Activated CD4-positive, alpha-beta memory T cell treated with anti-CD3 and anti-CD28 coated beads for 36 hours (primary cell): Measurements from ENCODE around the gene MEGF11. TPM values are rescaled to one million over a fixed set of nuclear protein-coding genes. Genes with fewer than 3 reads are reported as not detected.
A peak's percentile ranks its signal among the peaks of the same experiment; 100 is the strongest.
"Not testable (repeated sequence)": the region's sequence is repeated elsewhere in the genome, so short reads cannot be mapped to it uniquely, and the experiment has no call there.

Experiments used
- CTCF ChIA-PET: fragments of 350-600 bp; sonication (Branson Sonifier 250); formaldehyde crosslinking; loops from one replicate; lab custom pipeline; 2021; ENCODE audit warnings: antibody characterized with exemption, inconsistent platforms; lab: Charles Lee
- POLR2A ChIA-PET: fragments of 350-600 bp; sonication (Branson Sonifier 250); formaldehyde crosslinking; loops from one replicate; lab custom pipeline; 2021; ENCODE audit warnings: antibody characterized with exemption; lab: Charles Lee
- DNase-seq: peaks from one replicate; pipeline ENCODE4 v3.0.0-alpha.2; 2020
- H3K27ac Mint-ChIP-seq: one replicate; pipeline ENCODE4 v1.8.0; 2021; ENCODE audit warnings: mixed read lengths
- H3K27me3 Mint-ChIP-seq: one replicate; pipeline ENCODE4 v1.8.0; 2021; ENCODE audit warnings: mixed read lengths
- H3K36me3 Mint-ChIP-seq: one replicate; pipeline ENCODE4 v1.8.0; 2021; ENCODE audit warnings: mixed read lengths
- H3K4me1 Mint-ChIP-seq: one replicate; pipeline ENCODE4 v1.8.0; 2021; ENCODE audit warnings: low read depth, mixed read lengths
- H3K4me3 Mint-ChIP-seq: one replicate; pipeline ENCODE4 v1.8.0; 2021; ENCODE audit warnings: mild to moderate bottlenecking, mixed read lengths
- H3K9me3 Mint-ChIP-seq: one replicate; pipeline ENCODE4 v1.8.0; 2021; ENCODE audit warnings: mixed read lengths
- intact Hi-C: fragments of 100-400 bp; cut with micrococcal nuclease; formaldehyde crosslinking; loops from one replicate; pipeline ENCODE4 v1.15.1; 2023
- total RNA-seq, 2 experiments: library from RNA; stranded (reverse); gene quantifications; one replicate each; pipeline ENCODE4 v1.2.3, GENCODE V29; 2021

Gene MEGF11
- total RNA-seq, 2 experiments from 2014 or later: not detected

GRCh38 chr15:65869954-65870871 is 383.3 kb downstream of the MEGF11 start:
- Mint-ChIP-seq H3K36me3 (peaks cover 13% of the 10 kb centered on the region), H3K4me1 (peaks cover 28% of the 10 kb centered on the region), H3K27ac (peak overlapping the region; percentile 96), H3K4me3 (peak overlapping the region; percentile 96), H3K9me3 (peaks cover 4% of the 10 kb centered on the region), H3K27me3 (peaks cover 4% of the 10 kb centered on the region)
- POLR2A ChIA-PET: interaction anchor here (0.7 to 3.2 kb wide), 10 partner anchors 7 to 815 kb away, joined by 3 to 17 read pairs (median 4); partner anchors contain the start of genes DENND4A, DIS3L, INTS14 and MAP2K1
- intact Hi-C loops: loop anchor here (2.0 to 5.0 kb wide), 5 partner anchors 43 to 632 kb away; partner anchors contain the start of genes DENND4A, DIS3L and RPL4
- CTCF ChIA-PET: interaction anchor here (0.8 to 2.2 kb wide), 10 partner anchors 12 to 259 kb away, joined by 3 to 19 read pairs (median 4); partner anchors contain the start of genes DENND4A and INTS14
- DNase-seq: peak; percentile 38

DNA sequence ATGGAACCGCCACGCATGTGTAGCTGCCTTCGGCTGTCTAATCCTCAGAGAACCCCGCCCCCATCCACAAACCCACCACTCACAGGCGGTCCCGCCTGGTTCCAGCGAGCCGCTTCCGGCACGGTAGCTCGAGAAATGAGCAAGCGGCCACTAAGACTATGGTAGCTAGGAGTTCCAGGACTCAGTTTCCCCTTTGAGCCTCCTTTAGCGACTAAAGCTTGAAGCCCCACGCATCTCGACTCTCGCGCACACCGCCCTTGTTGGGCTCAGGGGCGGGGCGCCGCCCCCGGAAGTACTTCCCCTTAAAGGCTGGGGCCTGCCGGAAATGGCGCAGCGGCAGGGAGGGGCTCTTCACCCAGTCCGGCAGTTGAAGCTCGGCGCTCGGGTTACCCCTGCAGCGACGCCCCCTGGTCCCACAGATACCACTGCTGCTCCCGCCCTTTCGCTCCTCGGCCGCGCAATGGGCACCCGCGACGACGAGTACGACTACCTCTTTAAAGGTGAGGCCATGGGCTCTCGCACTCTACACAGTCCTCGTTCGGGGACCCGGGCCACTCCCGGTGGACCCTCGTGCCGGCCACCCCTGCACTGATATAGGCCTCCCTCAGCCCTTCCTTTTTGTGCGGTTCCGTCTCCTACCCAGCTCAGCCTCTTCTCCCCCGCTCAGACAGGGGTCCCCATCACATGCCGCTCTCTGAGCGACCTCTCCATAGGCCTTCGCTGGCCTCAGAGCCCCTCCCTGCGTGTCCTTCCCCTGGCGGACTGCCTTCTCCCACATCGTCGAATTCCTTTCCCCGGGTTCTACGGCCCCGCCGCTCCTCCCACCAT is 384.2 kb downstream of the MEGF11 start, which contains the start of gene RAB11A:
Gene RAB11A (plus strand): TSS at position 366 of the 828 bp plus-strand sequence. CDS start 95 bp downstream, at position 461.
- peak; percentile 97 for DNase-seq
- POLR2A ChIA-PET: interaction anchor here (0.6 to 3.2 kb wide), 12 partner anchors 8 to 684 kb away, joined by 3 to 17 read pairs (median 4); partner anchors contain the start of genes CLPX, DENND4A, DIS3L and INTS14
- Mint-ChIP-seq H3K36me3 (peaks cover 11% of the 10 kb centered on the region), H3K27me3 (peaks cover 4% of the 10 kb centered on the region), H3K4me1 (peaks cover 26% of the 10 kb centered on the region), H3K4me3 (peak within 1 kb of the TSS; percentile 96), H3K27ac (peak within 1 kb of the TSS; percentile 96), H3K9me3 (peaks cover 4% of the 10 kb centered on the region)
- intact Hi-C loops: loop anchor here (5.0 kb wide), 4 partner anchors 42 to 633 kb away; partner anchors contain the start of genes DENND4A, DIS3L and RPL4
- CTCF ChIA-PET: interaction anchor here (0.6 to 2.2 kb wide), 18 partner anchors 9 to 629 kb away, joined by 3 to 19 read pairs (median 3); partner anchors contain the start of genes DENND4A and INTS14

- peak overlapping the region; percentile 96 for H3K4me3 Mint-ChIP-seq
- intact Hi-C loops: loop anchor here (5.0 kb wide), 4 partner anchors 41 to 634 kb away; partner anchors contain the start of genes DENND4A, DIS3L and RPL4
- no peak for DNase-seq
- ChIA-PET POLR2A (interaction anchor here (0.8 to 3.2 kb wide), 10 partner anchors 9 to 683 kb away, joined by 3 to 17 read pairs (median 4); partner anchors contain the start of genes CLPX, DENND4A, DIS3L and INTS14), CTCF (interaction anchor here (0.6 to 2.2 kb wide), 14 partner anchors 9 to 630 kb away, joined by 3 to 19 read pairs (median 4); partner anchors contain the start of genes DENND4A and INTS14)
- peaks cover 4% of the 10 kb centered on the region for H3K27me3 Mint-ChIP-seq
- peaks cover 4% of the 10 kb centered on the region for H3K9me3 Mint-ChIP-seq
- peak overlapping the region; percentile 96 for H3K27ac Mint-ChIP-seq
- peaks cover 9% of the 10 kb centered on the region for H3K36me3 Mint-ChIP-seq
- peaks cover 26% of the 10 kb centered on the region for H3K4me1 Mint-ChIP-seq
These were observed 384.9 kb downstream of the MEGF11 start for GRCh38 chr15:65868546-65869125.

DNA sequence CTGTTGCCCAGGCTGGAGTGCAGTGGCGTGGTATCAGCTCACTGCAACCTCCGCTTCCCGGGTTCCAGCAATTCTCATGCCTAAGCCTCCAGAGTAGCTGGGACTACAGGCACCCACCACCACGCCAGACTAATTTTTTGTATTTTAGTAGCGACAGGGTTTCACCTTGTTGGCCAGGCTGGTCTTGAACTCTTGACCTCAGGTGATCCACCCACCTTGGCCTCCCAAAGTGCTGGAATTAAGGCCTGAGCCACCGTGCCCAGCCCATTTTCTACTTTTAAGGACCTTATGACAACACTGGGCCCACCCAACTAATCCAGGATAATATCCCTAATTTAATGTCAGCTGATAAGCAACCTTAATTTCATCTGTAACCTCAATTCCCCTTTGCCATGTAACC is 385.6 kb downstream of the MEGF11 start:
- H3K36me3 Mint-ChIP-seq, H3K9me3 Mint-ChIP-seq, CTCF ChIA-PET, POLR2A ChIA-PET, DNase-seq, H3K27me3 Mint-ChIP-seq: not testable (repeated sequence)
- H3K4me1 Mint-ChIP-seq: peaks cover 22% of the 10 kb centered on the region
- H3K4me3 Mint-ChIP-seq: peak overlapping the region; percentile 96
- H3K27ac Mint-ChIP-seq: peak overlapping the region; percentile 96
- intact Hi-C loops: loop anchor here (5.0 kb wide), 4 partner anchors 41 to 634 kb away; partner anchors contain the start of genes DENND4A, DIS3L and RPL4

GRCh38 chr15:65867244-65867643 is 386.3 kb downstream of the MEGF11 start:
- peaks cover 4% of the 10 kb centered on the region for H3K9me3 Mint-ChIP-seq

GRCh38 chr15:65863106-65863505 is 390.4 kb downstream of the MEGF11 start:
- Mint-ChIP-seq H3K9me3 (no peaks in the 10 kb centered on the region), H3K27me3 (no peaks in the 10 kb centered on the region), H3K4me1 (peaks cover 6% of the 10 kb centered on the region), H3K4me3 (no peak overlapping the region), H3K27ac (no peak overlapping the region), H3K36me3 (no peaks in the 10 kb centered on the region)
- POLR2A ChIA-PET: no interaction called here
- intact Hi-C loops: loop anchor here (5.0 kb wide), 1 partner anchor 329 kb away; no protein-coding TSS in a partner anchor
- DNase-seq: no peak
- CTCF ChIA-PET: interaction anchor here (0.5 to 3.6 kb wide), 38 partner anchors 8 to 267 kb away, joined by 3 to 14 read pairs (median 4); partner anchors contain the start of gene INTS14

More at GRCh38 chr15:65867244-65867643, 386.3 kb downstream of the MEGF11 start:
- ChIA-PET CTCF (interaction anchor here (1.0 to 2.3 kb wide), 2 partner anchors 10 to 51 kb away, joined by 3 to 9 read pairs; no protein-coding TSS in a partner anchor), POLR2A (no interaction called here)
- Mint-ChIP-seq H3K4me3 (no peak overlapping the region), H3K36me3 (peaks cover 8% of the 10 kb centered on the region), H3K4me1 (peaks cover 21% of the 10 kb centered on the region), H3K27me3 (peaks cover 4% of the 10 kb centered on the region), H3K27ac (no peak overlapping the region)
- intact Hi-C loops: loop anchor here (5.0 kb wide), 4 partner anchors 40 to 635 kb away; partner anchors contain the start of genes DENND4A, DIS3L and RPL4
- DNase-seq: no peak

DNA sequence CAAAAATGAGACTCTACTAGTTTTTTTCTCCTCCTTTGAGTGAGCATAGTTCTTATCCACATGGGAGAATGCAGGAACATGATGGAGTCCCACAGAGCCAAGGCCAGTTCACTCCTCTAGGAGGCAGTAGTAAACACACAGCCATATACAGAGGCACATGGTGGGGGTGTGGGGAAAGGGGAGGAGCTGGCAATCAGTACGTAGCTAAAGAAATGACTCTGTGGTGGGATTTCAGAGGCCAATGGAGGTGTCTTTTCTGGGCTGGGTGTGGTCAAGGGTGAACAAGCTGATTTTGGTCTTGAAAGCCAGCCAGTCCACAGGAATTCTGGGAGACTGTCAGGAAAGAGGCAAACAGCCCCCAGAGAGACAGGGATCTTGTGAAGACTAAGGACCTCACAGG is 390.9 kb downstream of the MEGF11 start:
- POLR2A ChIA-PET: no interaction called here
- CTCF ChIA-PET: interaction anchor here (0.5 to 3.6 kb wide), 41 partner anchors 9 to 267 kb away, joined by 3 to 14 read pairs (median 4); partner anchors contain the start of gene INTS14
- no peaks in the 10 kb centered on the region for H3K36me3 Mint-ChIP-seq

GRCh38 chr15:65857718-65858402 is 395.7 kb downstream of the MEGF11 start:
- H3K9me3 Mint-ChIP-seq: no peaks in the 10 kb centered on the region
- POLR2A ChIA-PET: no interaction called here
- H3K27ac Mint-ChIP-seq: peak overlapping the region; percentile 11
- no peaks in the 10 kb centered on the region for H3K36me3 Mint-ChIP-seq
- H3K4me3 Mint-ChIP-seq: no peak overlapping the region
- H3K27me3 Mint-ChIP-seq: no peaks in the 10 kb centered on the region
- CTCF ChIA-PET: interaction anchor here (0.6 to 3.0 kb wide), 15 partner anchors 9 to 246 kb away, joined by 3 to 38 read pairs (median 5); partner anchors contain the start of genes DENND4A and RAB11A
- intact Hi-C loops: loop anchor here (1.0 to 2.0 kb wide), 2 partner anchors 25 to 220 kb away; no protein-coding TSS in a partner anchor
- peaks cover 12% of the 10 kb centered on the region for H3K4me1 Mint-ChIP-seq
- DNase-seq: no peak

More for the DNA sequence above, 390.9 kb downstream of the MEGF11 start:
- peak overlapping the region; percentile 29 for H3K4me3 Mint-ChIP-seq
- no peaks in the 10 kb centered on the region for H3K27me3 Mint-ChIP-seq
- no peaks in the 10 kb centered on the region for H3K9me3 Mint-ChIP-seq
- intact Hi-C loops: loop anchor here (1.0 to 5.0 kb wide), 2 partner anchors 55 to 330 kb away; no protein-coding TSS in a partner anchor
- peaks cover 10% of the 10 kb centered on the region for H3K4me1 Mint-ChIP-seq
- peak; percentile 84 for DNase-seq
- H3K27ac Mint-ChIP-seq: no peak overlapping the region

DNA sequence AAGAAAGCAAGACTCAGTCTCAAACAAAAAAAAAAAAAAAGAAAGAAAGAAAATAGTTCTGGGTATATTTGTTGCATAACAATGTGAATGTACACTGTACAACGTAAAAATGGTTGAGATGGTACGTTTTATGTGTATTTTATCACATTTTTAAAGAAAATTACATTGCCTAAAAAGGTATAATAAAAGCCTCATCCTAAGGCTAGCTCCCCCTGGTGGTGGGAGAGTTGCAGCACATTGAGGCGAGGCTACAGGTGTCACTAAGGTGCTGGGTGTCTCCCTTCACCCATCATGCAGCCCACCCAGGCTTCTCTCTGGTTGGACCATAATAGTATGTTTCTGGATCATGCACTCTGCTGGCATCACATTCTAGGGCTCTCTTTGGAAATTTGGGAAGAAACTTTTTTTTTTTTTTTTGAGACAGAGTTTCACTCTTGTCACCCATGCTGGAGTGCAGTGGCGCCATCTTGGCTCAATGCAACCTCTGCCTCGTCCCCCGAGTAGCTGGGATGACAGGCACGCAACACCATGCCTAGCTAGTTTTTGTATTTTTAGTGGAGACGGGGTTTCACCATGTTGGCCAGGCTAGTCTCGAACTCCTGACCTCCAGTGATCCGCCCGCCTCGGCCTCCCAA is 396.6 kb downstream of the MEGF11 start:
- intact Hi-C loops: loop anchor here (1.0 to 2.0 kb wide), 2 partner anchors 24 to 219 kb away; no protein-coding TSS in a partner anchor
- no peak overlapping the region for H3K27ac Mint-ChIP-seq
- H3K4me3 Mint-ChIP-seq: peak overlapping the region; percentile 35
- no peaks in the 10 kb centered on the region for H3K27me3 Mint-ChIP-seq
- peaks cover 8% of the 10 kb centered on the region for H3K4me1 Mint-ChIP-seq
- ChIA-PET POLR2A (no interaction called here), CTCF (interaction anchor here (0.7 to 3.0 kb wide), 24 partner anchors 9 to 223 kb away, joined by 3 to 38 read pairs (median 4); partner anchors contain the start of genes DENND4A and RAB11A)
- DNase-seq: peak; percentile 85
- no peaks in the 10 kb centered on the region for H3K36me3 Mint-ChIP-seq
- H3K9me3 Mint-ChIP-seq: no peaks in the 10 kb centered on the region
